GM12878 (cell line): ENCODE data around the gene FOSL1. TPM values are rescaled to one million over a fixed set of nuclear protein-coding genes. Genes with fewer than 3 reads are reported as not detected.
A peak's percentile ranks its signal among the peaks of the same experiment; 100 is the strongest.

Source experiments
- CBX3 ChIP-seq: fragments of 200-600 bp; sonication (generic); IDR thresholded peaks from 2 replicates; pipeline ENCODE4 v1.6.1; 2016; ENCODE audit warnings: low read depth, borderline replicate concordance
- EP300 ChIP-seq, 2 experiments: fragments of 150-350 bp in 1 of 2; IDR thresholded peaks; 2 replicates each; pipeline ENCODE4 v1.6.1; 2011 to 2012; ENCODE audit warnings: low read depth in 2 of 2, low read length in 2 of 2, borderline replicate concordance in 1 of 2, improper control_type of control experiment in 1 of 2, inconsistent platforms in 1 of 2; ENCODE audit not compliant: control insufficient read depth in 1 of 2
- FOXM1 ChIP-seq: IDR thresholded peaks from 2 replicates; pipeline ENCODE4 v1.6.1; 2012; ENCODE audit warnings: low read depth, mild to moderate bottlenecking, inconsistent platforms, low read length, moderate library complexity
- IRF3 ChIP-seq: fragments of 450-650 bp; IDR thresholded peaks from 2 replicates; pipeline ENCODE4 v1.6.1; 2014; ENCODE audit warnings: mild to moderate bottlenecking
- NR2F1 ChIP-seq: fragments of 450-650 bp; conservative IDR thresholded peaks from 2 replicates; pipeline ENCODE4 v1.6.1; 2017; ENCODE audit warnings: mild to moderate bottlenecking
- PKNOX1 ChIP-seq: fragments of 450-650 bp; IDR thresholded peaks from 2 replicates; pipeline ENCODE4 v1.6.1; 2016; ENCODE audit warnings: mild to moderate bottlenecking
- PML ChIP-seq: IDR thresholded peaks from 2 replicates; pipeline ENCODE4 v1.6.1; 2012; ENCODE audit warnings: low read length, inconsistent platforms
- RBBP5 ChIP-seq: fragments of 200-600 bp; sonication (generic); conservative IDR thresholded peaks from 2 replicates; pipeline ENCODE4 v1.6.1; 2016
- SMAD5 ChIP-seq: IDR thresholded peaks from 2 replicates; pipeline ENCODE4 v1.6.1; 2016; ENCODE audit warnings: antibody characterized with exemption, low read depth
- SREBF2 ChIP-seq: IDR thresholded peaks from 2 replicates; pipeline ENCODE4 v1.6.1; 2012; ENCODE audit warnings: mild to moderate bottlenecking, low read length
- SRF ChIP-seq, 2 experiments: IDR thresholded peaks; 2 replicates each; pipeline ENCODE4 v1.6.1; 2011; ENCODE audit warnings: low read depth in 2 of 2, low read length in 2 of 2, mild to moderate bottlenecking in 1 of 2, moderate library complexity in 1 of 2
- STAT3 ChIP-seq: IDR thresholded peaks from 2 replicates; pipeline ENCODE4 v1.6.1; 2011; ENCODE audit warnings: low read depth, low read length, improper control_type of control experiment
- SUZ12 ChIP-seq: fragments of 200-600 bp; sonication (generic); IDR thresholded peaks from one replicate; pipeline ENCODE4 v1.6.1; 2018; ENCODE audit warnings: antibody characterized with exemption, mild to moderate bottlenecking; ENCODE audit not compliant: unreplicated experiment
- ZNF24 ChIP-seq: fragments of 450-650 bp; IDR thresholded peaks from 2 replicates; pipeline ENCODE4 v1.6.1; 2017; ENCODE audit warnings: antibody characterized with exemption, mild to moderate bottlenecking
- ZNF384 ChIP-seq: IDR thresholded peaks from 2 replicates; pipeline ENCODE4 v1.6.1; 2012; ENCODE audit warnings: low read depth, mild to moderate bottlenecking, low read length, improper control_type of control experiment, borderline replicate concordance
- polyA plus RNA-seq, 11 experiments: library from polyadenylated mRNA; depleted of rRNA in 4 of 11; unstranded in 6 of 11; stranded (reverse) in 5 of 11; fragments of >200 nt; fragmentation: Nextera tagmentation in 4 of 11; fragmentation: Illumina TruSeq in 1 of 11; extraction: Ambion mirVana in 4 of 11; extraction: Trizol in 1 of 11; gene quantifications; 1 replicate in 1 of 11; 2 replicates in 10 of 11; pipeline versions ENCODE4 v1.2.1 to v1.2.3, GENCODE V29; 2011 to 2016; ENCODE audit warnings: inconsistent platforms in 2 of 11, missing spikeins in 2 of 11, low read depth in 1 of 11
- total RNA-seq, 4 experiments: library from RNA; depleted of rRNA in 3 of 4; stranded (reverse); fragments of >200 nt in 3 of 4; fragmentation: Illumina TruSeq in 1 of 4; extraction: Trizol in 1 of 4; gene quantifications; 2 replicates each; pipeline versions ENCODE4 v1.2.1 to v1.2.3, GENCODE V29; 2013 to 2021
- TF ChIP-seq, protein P1 (sequence below): fragments of 450-650 bp; IDR thresholded peaks from 2 replicates; pipeline ENCODE4 v1.6.1; 2016; ENCODE audit warnings: mild to moderate bottlenecking
- TF ChIP-seq, protein P2 (sequence below): fragments of 150-350 bp; IDR thresholded peaks from 2 replicates; pipeline ENCODE4 v1.6.1; 2016; ENCODE audit warnings: low read depth, low read length
- TF ChIP-seq, protein P3 (sequence below): fragments of 450-650 bp; IDR thresholded peaks from 2 replicates; pipeline ENCODE4 v1.6.1; 2017; ENCODE audit warnings: mild to moderate bottlenecking

The FOSL1 gene
- total and polyA plus RNA-seq, 10 of the 15 experiments (the other 5 are each of a cell fraction or from before 2014, with no cell fraction given): 0.82 to 5.4 (median 2.1) TPM

DNA sequence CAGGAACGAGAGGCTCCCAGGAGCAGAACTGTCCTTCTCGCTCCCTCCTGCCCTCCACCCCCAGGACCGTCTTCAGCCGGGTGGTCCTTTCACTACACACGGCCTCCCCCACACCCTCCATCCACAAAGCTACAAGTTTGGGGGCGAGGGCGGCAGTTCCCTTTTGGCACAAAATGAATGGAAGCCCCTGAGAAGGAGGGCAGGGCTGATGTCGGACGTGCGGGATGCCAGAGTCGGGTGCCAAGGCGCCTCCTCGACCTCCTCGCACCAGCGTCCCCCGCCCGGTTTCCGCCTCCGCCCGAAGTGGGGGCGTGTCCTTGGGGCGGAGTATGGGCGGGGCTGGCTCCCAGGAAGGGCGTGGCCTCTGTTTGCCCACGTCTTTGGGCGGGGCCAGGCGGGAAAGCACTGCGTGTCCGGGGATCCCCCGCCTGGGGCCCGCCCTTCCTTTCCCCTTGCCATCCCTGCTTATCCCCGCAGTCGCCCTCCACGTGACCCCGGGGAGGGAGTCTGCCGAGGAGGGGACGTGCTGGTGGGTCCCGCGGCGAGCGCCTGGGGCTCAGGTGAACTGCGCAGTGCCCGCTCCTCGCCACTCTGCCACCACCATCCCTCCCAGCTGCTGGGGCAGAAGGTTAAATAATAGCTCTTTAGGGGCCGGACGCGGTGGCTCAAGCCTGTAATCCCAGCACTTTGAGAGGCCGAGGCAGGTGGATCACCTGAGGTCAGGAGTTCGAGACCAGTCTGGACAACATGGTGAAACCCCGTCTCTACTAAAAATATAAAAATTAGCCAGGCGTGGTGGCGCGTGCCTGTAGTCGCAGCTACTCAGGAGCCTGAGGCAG lies 26.7 kb downstream of the FOSL1 start (continued):
- TF ChIP-seq STAT3 (no peak), FOXM1 (no peak), RBBP5 (no peak), SUZ12 (no peak), NR2F1 (peak; percentile 87), SMAD5 (no peak), SRF (IDR thresholded peaks at IDR 0.05; ENCODE audit: low read depth in 2 of 2, low read length in 2 of 2) (no peak), PML (0 out of 2 replicates have a peak, but pooled peaks have one; percentile 29), ZNF384 (no peak), EP300 (IDR thresholded peaks at IDR 0.05; ENCODE audit: borderline replicate concordance in 1 of 2, control insufficient read depth in 1 of 2, low read depth in 2 of 2, low read length in 2 of 2) (no peak), ZNF24 (no peak), PKNOX1 (no peak), CBX3 (no peak), IRF3 (no peak), SREBF2 (peak; percentile 44; the same call in 1 of the 2 replicates)
- TF ChIP-seq, protein P1, sequence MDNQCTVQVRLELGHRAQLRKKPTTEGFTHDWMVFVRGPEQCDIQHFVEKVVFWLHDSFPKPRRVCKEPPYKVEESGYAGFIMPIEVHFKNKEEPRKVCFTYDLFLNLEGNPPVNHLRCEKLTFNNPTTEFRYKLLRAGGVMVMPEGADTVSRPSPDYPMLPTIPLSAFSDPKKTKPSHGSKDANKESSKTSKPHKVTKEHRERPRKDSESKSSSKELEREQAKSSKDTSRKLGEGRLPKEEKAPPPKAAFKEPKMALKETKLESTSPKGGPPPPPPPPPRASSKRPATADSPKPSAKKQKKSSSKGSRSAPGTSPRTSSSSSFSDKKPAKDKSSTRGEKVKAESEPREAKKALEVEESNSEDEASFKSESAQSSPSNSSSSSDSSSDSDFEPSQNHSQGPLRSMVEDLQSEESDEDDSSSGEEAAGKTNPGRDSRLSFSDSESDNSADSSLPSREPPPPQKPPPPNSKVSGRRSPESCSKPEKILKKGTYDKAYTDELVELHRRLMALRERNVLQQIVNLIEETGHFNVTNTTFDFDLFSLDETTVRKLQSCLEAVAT: 0 out of 2 replicates have a peak, but pooled peaks have one; percentile 8
- TF ChIP-seq, protein P2, sequence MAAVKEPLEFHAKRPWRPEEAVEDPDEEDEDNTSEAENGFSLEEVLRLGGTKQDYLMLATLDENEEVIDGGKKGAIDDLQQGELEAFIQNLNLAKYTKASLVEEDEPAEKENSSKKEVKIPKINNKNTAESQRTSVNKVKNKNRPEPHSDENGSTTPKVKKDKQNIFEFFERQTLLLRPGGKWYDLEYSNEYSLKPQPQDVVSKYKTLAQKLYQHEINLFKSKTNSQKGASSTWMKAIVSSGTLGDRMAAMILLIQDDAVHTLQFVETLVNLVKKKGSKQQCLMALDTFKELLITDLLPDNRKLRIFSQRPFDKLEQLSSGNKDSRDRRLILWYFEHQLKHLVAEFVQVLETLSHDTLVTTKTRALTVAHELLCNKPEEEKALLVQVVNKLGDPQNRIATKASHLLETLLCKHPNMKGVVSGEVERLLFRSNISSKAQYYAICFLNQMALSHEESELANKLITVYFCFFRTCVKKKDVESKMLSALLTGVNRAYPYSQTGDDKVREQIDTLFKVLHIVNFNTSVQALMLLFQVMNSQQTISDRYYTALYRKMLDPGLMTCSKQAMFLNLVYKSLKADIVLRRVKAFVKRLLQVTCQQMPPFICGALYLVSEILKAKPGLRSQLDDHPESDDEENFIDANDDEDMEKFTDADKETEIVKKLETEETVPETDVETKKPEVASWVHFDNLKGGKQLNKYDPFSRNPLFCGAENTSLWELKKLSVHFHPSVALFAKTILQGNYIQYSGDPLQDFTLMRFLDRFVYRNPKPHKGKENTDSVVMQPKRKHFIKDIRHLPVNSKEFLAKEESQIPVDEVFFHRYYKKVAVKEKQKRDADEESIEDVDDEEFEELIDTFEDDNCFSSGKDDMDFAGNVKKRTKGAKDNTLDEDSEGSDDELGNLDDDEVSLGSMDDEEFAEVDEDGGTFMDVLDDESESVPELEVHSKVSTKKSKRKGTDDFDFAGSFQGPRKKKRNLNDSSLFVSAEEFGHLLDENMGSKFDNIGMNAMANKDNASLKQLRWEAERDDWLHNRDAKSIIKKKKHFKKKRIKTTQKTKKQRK: no peak
- TF ChIP-seq, protein P3, sequence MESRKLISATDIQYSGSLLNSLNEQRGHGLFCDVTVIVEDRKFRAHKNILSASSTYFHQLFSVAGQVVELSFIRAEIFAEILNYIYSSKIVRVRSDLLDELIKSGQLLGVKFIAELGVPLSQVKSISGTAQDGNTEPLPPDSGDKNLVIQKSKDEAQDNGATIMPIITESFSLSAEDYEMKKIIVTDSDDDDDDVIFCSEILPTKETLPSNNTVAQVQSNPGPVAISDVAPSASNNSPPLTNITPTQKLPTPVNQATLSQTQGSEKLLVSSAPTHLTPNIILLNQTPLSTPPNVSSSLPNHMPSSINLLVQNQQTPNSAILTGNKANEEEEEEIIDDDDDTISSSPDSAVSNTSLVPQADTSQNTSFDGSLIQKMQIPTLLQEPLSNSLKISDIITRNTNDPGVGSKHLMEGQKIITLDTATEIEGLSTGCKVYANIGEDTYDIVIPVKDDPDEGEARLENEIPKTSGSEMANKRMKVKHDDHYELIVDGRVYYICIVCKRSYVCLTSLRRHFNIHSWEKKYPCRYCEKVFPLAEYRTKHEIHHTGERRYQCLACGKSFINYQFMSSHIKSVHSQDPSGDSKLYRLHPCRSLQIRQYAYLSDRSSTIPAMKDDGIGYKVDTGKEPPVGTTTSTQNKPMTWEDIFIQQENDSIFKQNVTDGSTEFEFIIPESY: no peak
